H1 (cell line): ENCODE data around the gene GTPBP6. TPM values are rescaled to one million over a fixed set of nuclear protein-coding genes. Genes with fewer than 3 reads are reported as not detected.

ENCODE experiments used
- CTCF ChIA-PET: fragments of 300-600 bp; sonication (Branson Sonifier 250); formaldehyde crosslinking; loops from one replicate; lab custom pipeline; 2021; ENCODE audit not compliant: partially characterized antibody; lab: Charles Lee
- POLR2A ChIA-PET: fragments of 300-600 bp; sonication (Branson Sonifier 250); formaldehyde crosslinking; loops from one replicate; lab custom pipeline; 2021; ENCODE audit warnings: inconsistent platforms; ENCODE audit not compliant: partially characterized antibody; lab: Charles Lee
- DNase-seq, 2 experiments: peaks; one replicate each; pipeline versions ENCODE4 v3.0.0 to v3.0.0-alpha.2; 2010 to 2022; ENCODE audit warnings: low spot score in 2 of 2, low read depth in 1 of 2, mixed read lengths in 1 of 2
- FAIRE-seq: peaks from 2 replicates; lab custom pipeline; 2011; peaks lifted over from hg19 to GRCh38; lab: Jason Lieb, UNC
- H2AFZ ChIP-seq: 2 replicates; pipeline ENCODE4 v1.8.1; 2012; ENCODE audit warnings: low read length, inconsistent platforms
- H2AK5ac ChIP-seq: 2 replicates; pipeline ENCODE4 v1.6.1; 2013; ENCODE audit warnings: low read depth, low read length
- H2BK120ac ChIP-seq: replicated peaks from 2 replicates; pipeline ENCODE3; 2013; ENCODE audit warnings: low read depth, low read length, inconsistent platforms
- H2BK12ac ChIP-seq: 2 replicates; pipeline ENCODE4 v1.6.1; 2013; ENCODE audit warnings: low read depth, low read length
- H2BK15ac ChIP-seq: 2 replicates; pipeline ENCODE4 v1.6.1; 2013; ENCODE audit warnings: low read length
- H2BK20ac ChIP-seq: 2 replicates; pipeline ENCODE4 v1.6.1; 2013; ENCODE audit warnings: low read length
- H2BK5ac ChIP-seq: 2 replicates; pipeline ENCODE4 v1.6.1; 2013; ENCODE audit warnings: low read depth, low read length
- H3K14ac ChIP-seq: 2 replicates; pipeline ENCODE4 v1.6.1; 2013; ENCODE audit warnings: inconsistent platforms; ENCODE audit not compliant: insufficient read length
- H3K18ac ChIP-seq: 2 replicates; pipeline ENCODE4 v1.6.1; 2013; ENCODE audit warnings: low read length; ENCODE audit errors: extremely low read depth
- H3K23ac ChIP-seq: 2 replicates; pipeline ENCODE4 v1.6.1; 2013; ENCODE audit warnings: inconsistent platforms; ENCODE audit not compliant: insufficient read length
- H3K23me2 ChIP-seq: 2 replicates; pipeline ENCODE4 v1.6.1; 2013; ENCODE audit warnings: low read depth, low read length
- H3K27ac ChIP-seq: 2 replicates; pipeline ENCODE4 v1.6.1; 2011; ENCODE audit warnings: low read depth, low read length, inconsistent platforms
- H3K27me3 ChIP-seq, 4 experiments: replicated peaks in 1 of 4; 1 replicate in 1 of 4; 2 replicates in 3 of 4; pipeline versions ENCODE4 v1.6.1 to v1.8.1; 2011 to 2013; ENCODE audit warnings: low read length in 3 of 4, mild to moderate bottlenecking in 3 of 4, inconsistent platforms in 2 of 4, mixed read lengths in 2 of 4, moderate library complexity in 1 of 4; ENCODE audit not compliant: control insufficient read depth in 3 of 4, insufficient read depth in 3 of 4; ENCODE audit errors: extremely low read depth in 1 of 4
- H3K36me3 ChIP-seq, 4 experiments: 2 replicates each; pipeline versions ENCODE4 v1.6.1 to v1.8.1; 2011 to 2013; ENCODE audit warnings: mild to moderate bottlenecking in 4 of 4, low read length in 3 of 4, moderate library complexity in 2 of 4, control low read depth in 1 of 4, inconsistent platforms in 1 of 4; ENCODE audit not compliant: insufficient read depth in 4 of 4, control insufficient read depth in 2 of 4
- H3K4ac ChIP-seq: replicated peaks from 2 replicates; pipeline ENCODE3; 2013; ENCODE audit warnings: low read length, low read depth, mixed read lengths, inconsistent platforms; ENCODE audit not compliant: insufficient read length
- H3K4me1 ChIP-seq, 4 experiments: replicated peaks in 1 of 4; 1 replicate in 1 of 4; 2 replicates in 3 of 4; pipeline versions ENCODE4 v1.6.1 to v1.8.1; 2011 to 2013; ENCODE audit warnings: low read length in 3 of 4, inconsistent platforms in 2 of 4, mixed read lengths in 1 of 4; ENCODE audit not compliant: insufficient read depth in 4 of 4, control insufficient read depth in 3 of 4
- H3K4me2 ChIP-seq, 2 experiments: 2 replicates each; pipeline versions ENCODE4 v1.6.1 to v1.8.1; 2011 to 2013; ENCODE audit warnings: low read depth in 2 of 2, low read length in 2 of 2, control low read depth in 1 of 2, inconsistent platforms in 1 of 2, mild to moderate bottlenecking in 1 of 2; ENCODE audit not compliant: insufficient read depth in 1 of 2
- H3K4me3 ChIP-seq, 4 experiments: fragments of 200-600, 300-600 bp in 1 of 4; sonication (generic), shearing (Covaris generic), sonication (Bioruptor Twin) in 1 of 4; 2 replicates each; pipeline versions ENCODE4 v1.5.1 to v1.8.1; 2011 to 2016; ENCODE audit warnings: low read length in 4 of 4, low read depth in 3 of 4, control low read depth in 2 of 4, inconsistent platforms in 2 of 4, mild to moderate bottlenecking in 2 of 4, mixed read lengths in 1 of 4, moderate library complexity in 1 of 4; ENCODE audit not compliant: insufficient read depth in 2 of 4; ENCODE audit errors: extremely low read depth in 1 of 4
- H3K56ac ChIP-seq: replicated peaks from 2 replicates; pipeline ENCODE3; 2013; ENCODE audit warnings: low read depth, mild to moderate bottlenecking, mixed read lengths, low read length, inconsistent platforms; ENCODE audit not compliant: insufficient read length
- H3K79me1 ChIP-seq: 2 replicates; pipeline ENCODE4 v1.6.1; 2013; ENCODE audit warnings: low read depth, low read length, control low read depth
- H3K79me2 ChIP-seq, 2 experiments: 2 replicates each; pipeline versions ENCODE4 v1.6.1 to v1.8.1; 2012 to 2013; ENCODE audit warnings: low read length in 2 of 2, mild to moderate bottlenecking in 2 of 2, inconsistent platforms in 1 of 2; ENCODE audit not compliant: insufficient read depth in 2 of 2, control insufficient read depth in 1 of 2
- H3K9ac ChIP-seq, 4 experiments: replicated peaks in 1 of 4; 1 replicate in 1 of 4; 2 replicates in 3 of 4; pipeline versions ENCODE4 v1.6.1 to v1.8.1; 2011 to 2013; ENCODE audit warnings: low read depth in 3 of 4, low read length in 3 of 4, control low read depth in 2 of 4, mild to moderate bottlenecking in 2 of 4, moderate library complexity in 2 of 4, inconsistent platforms in 1 of 4; ENCODE audit errors: extremely low read depth in 1 of 4
- H3K9me3 ChIP-seq, 2 experiments: 2 replicates each; pipeline versions ENCODE4 v1.6.1 to v1.8.1; 2012 to 2013; ENCODE audit warnings: mild to moderate bottlenecking in 2 of 2, moderate library complexity in 2 of 2, control low read depth in 1 of 2, inconsistent platforms in 1 of 2, low read depth in 1 of 2, low read length in 1 of 2, mixed read lengths in 1 of 2; ENCODE audit not compliant: insufficient read depth in 2 of 2
- H4K20me1 ChIP-seq, 2 experiments: replicated peaks in 1 of 2; 2 replicates each; pipeline versions ENCODE3 to v1.8.1; 2011 to 2013; ENCODE audit warnings: inconsistent platforms in 2 of 2, low read length in 2 of 2, mild to moderate bottlenecking in 1 of 2; ENCODE audit not compliant: insufficient read depth in 2 of 2, control insufficient read depth in 1 of 2
- H4K5ac ChIP-seq: 2 replicates; pipeline ENCODE4 v1.6.1; 2013; ENCODE audit warnings: low read length, low read depth, mixed read lengths, inconsistent platforms; ENCODE audit not compliant: insufficient read length
- H4K8ac ChIP-seq: 2 replicates; pipeline ENCODE4 v1.8.0; 2013; ENCODE audit warnings: mild to moderate bottlenecking, moderate library complexity, low read length, inconsistent platforms; ENCODE audit not compliant: insufficient read depth; ENCODE audit errors: extremely low read depth
- H4K91ac ChIP-seq: replicated peaks from 2 replicates; pipeline ENCODE3; 2013; ENCODE audit warnings: low read length, mixed read lengths, inconsistent platforms; ENCODE audit not compliant: insufficient read length
- ASH2L ChIP-seq: fragments of 200-600, 300-600 bp; sonication (generic); IDR thresholded peaks from one replicate; pipeline ENCODE4 v1.7.1; 2017; ENCODE audit warnings: low read length
- BACH1 ChIP-seq: IDR thresholded peaks from 2 replicates; pipeline ENCODE4 v1.6.1; 2012; ENCODE audit warnings: low read length, improper control_type of control experiment
- BCL11A ChIP-seq, 2 experiments: IDR thresholded peaks; one replicate each; pipeline ENCODE4 v1.6.1; 2011; ENCODE audit warnings: low read depth in 2 of 2, low read length in 2 of 2, mild to moderate bottlenecking in 2 of 2
- CBX5 ChIP-seq: fragments of 300-800, 300-1000 bp; sonication (generic); IDR thresholded peaks from 2 replicates; pipeline ENCODE4 v1.7.1; 2016; ENCODE audit warnings: antibody characterized with exemption, low read length, low read depth
- JUN ChIP-seq: IDR thresholded peaks from 2 replicates; pipeline ENCODE4 v1.6.1; 2011; ENCODE audit warnings: low read depth, mild to moderate bottlenecking, improper control_type of control experiment, low read length
- JUND ChIP-seq: IDR thresholded peaks from 2 replicates; pipeline ENCODE4 v1.6.1; 2011; ENCODE audit warnings: mild to moderate bottlenecking, improper control_type of control experiment, low read length
- KDM5A ChIP-seq: fragments of 200-600 bp; IDR thresholded peaks from 2 replicates; pipeline ENCODE4 v1.7.1; 2012; ENCODE audit warnings: mild to moderate bottlenecking, low read length, inconsistent platforms, mixed read lengths
- MAX ChIP-seq: IDR thresholded peaks from 2 replicates; pipeline ENCODE4 v1.6.1; 2012; ENCODE audit warnings: inconsistent platforms
- PHF8 ChIP-seq: fragments of 200-600 bp; sonication (generic); conservative IDR thresholded peaks from 2 replicates; pipeline ENCODE4 v1.7.1; 2012; ENCODE audit warnings: low read depth, mild to moderate bottlenecking, inconsistent platforms, low read length, moderate library complexity
- POU5F1 ChIP-seq: IDR thresholded peaks from 2 replicates; pipeline ENCODE4 v1.6.1; 2011; ENCODE audit warnings: low read depth, mild to moderate bottlenecking, low read length, moderate library complexity
- RFX5 ChIP-seq: IDR thresholded peaks from 2 replicates; pipeline ENCODE4 v1.6.1; 2011; ENCODE audit warnings: low read depth, low read length, improper control_type of control experiment, borderline replicate concordance
- RXRA ChIP-seq: IDR thresholded peaks from 2 replicates; pipeline ENCODE4 v1.6.1; 2011; ENCODE audit warnings: low read depth, mild to moderate bottlenecking, low read length, moderate library complexity; ENCODE audit not compliant: insufficient read depth
- SIX5 ChIP-seq: IDR thresholded peaks from 2 replicates; pipeline ENCODE4 v1.6.1; 2011; ENCODE audit warnings: mild to moderate bottlenecking, low read depth, low read length
- WGBS, 2 experiments: shearing (Covaris generic) in 1 of 2; methylation state at CpG; one replicate each; pipeline versions ENCODE4 v1.1.6 to v1.1.7; 2013 to 2015; ENCODE audit warnings: low lambda C conversion rate in 2 of 2, mixed read lengths in 2 of 2, inconsistent platforms in 1 of 2, low coverage in 1 of 2, missing lambda C conversion rate in 1 of 2; ENCODE audit not compliant: insufficient replicate concordance in 2 of 2, insufficient coverage in 1 of 2, insufficient read length in 1 of 2; ENCODE audit errors: extremely low coverage in 1 of 2, missing lambda C conversion rate in 1 of 2; 5-methylcytosine and 5-hydroxymethylcytosine counted together
- polyA plus RNA-seq, 7 experiments: library from polyadenylated mRNA; depleted of rRNA in 3 of 7; stranded (reverse) in 5 of 7; unstranded in 2 of 7; fragments of >200 nt in 5 of 7; fragments of 200-250 nt in 2 of 7; gene quantifications; 1 replicate in 5 of 7; 2 replicates in 1 of 7; 4 replicates in 1 of 7; pipeline versions ENCODE4 v1.2.1 to v1.2.3, GENCODE V29; 2011 to 2013; ENCODE audit warnings: missing spikeins in 2 of 7, mixed read lengths in 2 of 7
- total RNA-seq: library from RNA; stranded (reverse); fragmentation: NEBNext Ultra II Directional; extraction: Animal tissue kit (Norgen Biotek cat#: 25700); gene quantifications from 2 replicates; pipeline ENCODE4 v1.2.1, GENCODE V29; 2021

GTPBP6 gene
- total and polyA plus RNA-seq, 2 of the 8 experiments (the other 6 are each of a cell fraction or from before 2014, with no cell fraction given) = 33.9 to 57.1 TPM

- H3K23me2 ChIP-seq = no peaks in the 10 kb centered on the region
- H3K79me2 ChIP-seq = peaks cover 0 to 49% of the 10 kb centered on the region in 2 experiments; a peak in 3 of 4 replicates
- no peak overlapping the region for H3K4ac ChIP-seq
- H3K36me3 ChIP-seq = peaks cover 4 to 22% (median 13%) of the 10 kb centered on the region in 4 experiments; a peak in 6 of 8 replicates
- CTCF ChIA-PET = no interaction called here
- no peak overlapping the region for H4K5ac ChIP-seq
- no peak overlapping the region for H2BK15ac ChIP-seq
- H3K14ac ChIP-seq = no peak overlapping the region
- no peak overlapping the region for H4K8ac ChIP-seq
- H3K23ac ChIP-seq = no peak overlapping the region
- H3K27ac ChIP-seq = no peak overlapping the region
- FAIRE-seq = no peak
- no peak for DNase-seq
- H2BK12ac ChIP-seq = no peak overlapping the region
- H3K56ac ChIP-seq = no peak overlapping the region
- no peaks in the 10 kb centered on the region for H3K4me1 ChIP-seq
- H2BK5ac ChIP-seq = no peak overlapping the region; the same call in 1 of the 2 replicates
- H3K18ac ChIP-seq = no peak overlapping the region
- no peak for TF ChIP-seq BACH1
- TF ChIP-seq BCL11A (IDR thresholded peaks at IDR 0.05; ENCODE audit: low read depth in 2 of 2, low read length in 2 of 2) = no peak
- TF ChIP-seq RXRA = no peak
- TF ChIP-seq JUN = no peak
- no peak for TF ChIP-seq CBX5
- TF ChIP-seq MAX = no peak
- no peak for TF ChIP-seq POU5F1
- TF ChIP-seq PHF8 = no peak
- no peak for TF ChIP-seq SIX5
- TF ChIP-seq ASH2L = no peak
- no peak for TF ChIP-seq RFX5
- TF ChIP-seq KDM5A = no peak
- TF ChIP-seq JUND = no peak
- no peak overlapping the region for H2AFZ ChIP-seq
- no peak overlapping the region for H2BK120ac ChIP-seq
- H3K4me3 ChIP-seq = no peak overlapping the region
- no peaks in the 10 kb centered on the region for H3K27me3 ChIP-seq
- H2BK20ac ChIP-seq = no peak overlapping the region
- H4K20me1 ChIP-seq = peaks cover 8 to 17% of the 10 kb centered on the region in 2 experiments
- POLR2A ChIA-PET = no interaction called here
- 77% methylated on average over 36 of the region's 38 CpGs; no CpG with 5 or more reads in 1 of the 2 experiments for WGBS, 2 experiments
- H4K91ac ChIP-seq = no peak overlapping the region
- no peak overlapping the region for H3K9ac ChIP-seq
- no peak overlapping the region for H2AK5ac ChIP-seq
- H3K4me2 ChIP-seq = no peak overlapping the region
- peaks cover 0 to 4% of the 10 kb centered on the region in 2 experiments; a peak in 1 of 4 replicates for H3K9me3 ChIP-seq
- peaks cover 22% of the 10 kb centered on the region for H3K79me1 ChIP-seq
Observed at GRCh38 chrX:362937-363620, 44.5 kb upstream of the GTPBP6 start.
